CD4-positive, alpha-beta memory T cell (primary cell): ENCODE results near the gene GAB2. TPM values are rescaled to one million over a fixed set of nuclear protein-coding genes. Genes with fewer than 3 reads are reported as not detected.
A peak's percentile ranks its signal among the peaks of the same experiment; 100 is the strongest.

ENCODE experiments used
- CTCF ChIA-PET: fragments of 350-600 bp; sonication (Branson Sonifier 250); formaldehyde crosslinking; loops from one replicate; lab custom pipeline; 2021; ENCODE audit warnings: inconsistent platforms; ENCODE audit not compliant: partially characterized antibody; lab: Charles Lee
- POLR2A ChIA-PET: fragments of 350-600 bp; sonication (Branson Sonifier 250); formaldehyde crosslinking; loops from one replicate; lab custom pipeline; 2021; ENCODE audit not compliant: partially characterized antibody; lab: Charles Lee
- DNase-seq, 5 donors: peaks; one replicate each; pipeline versions ENCODE4 v3.0.0 to v3.0.0-alpha.2; 2020 to 2022; ENCODE audit warnings: mixed read lengths in 1 of 5
- H3K27ac ChIP-seq: one replicate; pipeline ENCODE4 v1.7.0; 2013; ENCODE audit warnings: low read depth, low read length
- H3K27me3 ChIP-seq: 2 replicates; pipeline ENCODE4 v1.7.0; 2013; ENCODE audit warnings: mild to moderate bottlenecking, low read length, moderate library complexity; ENCODE audit not compliant: insufficient read depth
- H3K36me3 ChIP-seq: 2 replicates; pipeline ENCODE4 v1.7.0; 2013; ENCODE audit warnings: mild to moderate bottlenecking, low read length, moderate library complexity; ENCODE audit not compliant: insufficient read depth
- H3K4me1 ChIP-seq: 2 replicates; pipeline ENCODE4 v1.7.0; 2013; ENCODE audit warnings: mild to moderate bottlenecking, low read length, moderate library complexity; ENCODE audit not compliant: insufficient read depth
- H3K4me3 ChIP-seq, 2 donors: one replicate each; pipeline ENCODE4 v1.7.0; 2013; ENCODE audit warnings: low read length in 2 of 2, mild to moderate bottlenecking in 1 of 2
- H3K9me3 ChIP-seq, 2 donors: one replicate each; pipeline ENCODE4 v1.7.0; 2013; ENCODE audit warnings: low read length in 2 of 2, control low read depth in 1 of 2; ENCODE audit not compliant: control insufficient read depth in 1 of 2
- H3K27ac Mint-ChIP-seq, 7 donors: one replicate each; pipeline ENCODE4 v1.8.0; 2020 to 2021; ENCODE audit warnings: mixed read lengths in 7 of 7, mild to moderate bottlenecking in 6 of 7, inconsistent platforms in 3 of 7, moderate library complexity in 3 of 7
- H3K27me3 Mint-ChIP-seq, 2 donors: one replicate each; pipeline ENCODE4 v1.8.0; 2020 to 2021; ENCODE audit warnings: mixed read lengths in 2 of 2
- H3K36me3 Mint-ChIP-seq, 2 donors: one replicate each; pipeline ENCODE4 v1.8.0; 2020 to 2021; ENCODE audit warnings: mixed read lengths in 2 of 2, inconsistent platforms in 1 of 2, mild to moderate bottlenecking in 1 of 2
- H3K4me1 Mint-ChIP-seq, 4 donors: one replicate each; pipeline ENCODE4 v1.8.0; 2020 to 2021; ENCODE audit warnings: mixed read lengths in 4 of 4, mild to moderate bottlenecking in 1 of 4
- H3K4me3 Mint-ChIP-seq, 8 donors: one replicate each; pipeline ENCODE4 v1.8.0; 2020 to 2021; ENCODE audit warnings: mixed read lengths in 8 of 8, mild to moderate bottlenecking in 7 of 8, moderate library complexity in 6 of 8, inconsistent platforms in 3 of 8
- H3K9me3 Mint-ChIP-seq, 8 donors: one replicate each; pipeline ENCODE4 v1.8.0; 2020 to 2021; ENCODE audit warnings: mixed read lengths in 8 of 8, mild to moderate bottlenecking in 5 of 8, inconsistent platforms in 3 of 8, moderate library complexity in 1 of 8
- intact Hi-C: fragments of 100-400 bp; cut with micrococcal nuclease; formaldehyde crosslinking; loops from one replicate; pipeline ENCODE4 v1.15.1; 2023
- polyA plus RNA-seq, 2 donors: library from polyadenylated mRNA; unstranded; fragments of 300-500 nt; fragmentation: Illumina TruSeq; gene quantifications; one replicate each; pipeline ENCODE4 v1.2.3, GENCODE V29; 2021
- total RNA-seq, 2 experiments: library from RNA; stranded (reverse); gene quantifications; one replicate each; pipeline ENCODE4 v1.2.3, GENCODE V29; 2021

GAB2 gene
- total and polyA plus RNA-seq, 4 experiments from 2014 or later = 0.05 to 6.7 (median 3.1) TPM

GRCh38 chr11:78420796-78421209, 3.2 kb upstream of the GAB2 start:
- H3K27me3 Mint-ChIP-seq = peaks cover 5 to 7% of the 10 kb centered on the region in 2 donors
- DNase-seq = peak in 1 of 5 donors; percentile 50
- H3K4me3 Mint-ChIP-seq = no peak overlapping the region
- Histone ChIP-seq H3K4me1 (peaks cover 23% of the 10 kb centered on the region), H3K36me3 (no peaks in the 10 kb centered on the region), H3K4me3 (no peak overlapping the region), H3K27me3 (no peaks in the 10 kb centered on the region), H3K27ac (no peak overlapping the region), H3K9me3 (no peaks in the 10 kb centered on the region)
- peaks cover 0 to 4% of the 10 kb centered on the region in 2 donors for H3K36me3 Mint-ChIP-seq
- ChIA-PET CTCF (interaction anchor here (0.6 to 8.8 kb wide), 6 partner anchors 9 to 192 kb away, joined by 3 to 121 read pairs (median 6); no protein-coding TSS in a partner anchor), POLR2A (no interaction called here)
- H3K4me1 Mint-ChIP-seq = peaks cover 18 to 34% (median 23%) of the 10 kb centered on the region in 4 donors
- no peaks in the 10 kb centered on the region for H3K9me3 Mint-ChIP-seq
- intact Hi-C loops = no loop called here
- H3K27ac Mint-ChIP-seq = no peak overlapping the region

GRCh38 chr11:78420255-78420764, 2.7 kb upstream of the GAB2 start:
- no peak overlapping the region for H3K4me3 ChIP-seq
- Mint-ChIP-seq H3K9me3 (no peaks in the 10 kb centered on the region), H3K36me3 (peaks cover 0 to 4% of the 10 kb centered on the region in 2 donors), H3K4me3 (peak overlapping the region in 4 of 8 donors; percentile 26 to 61 (median 39)), H3K27me3 (peaks cover 5 to 7% of the 10 kb centered on the region in 2 donors), H3K27ac (peak overlapping the region in 1 of 7 donors; percentile 45), H3K4me1 (peaks cover 18 to 34% (median 23%) of the 10 kb centered on the region in 4 donors)
- CTCF ChIA-PET = interaction anchor here (1.0 to 8.8 kb wide), 8 partner anchors 9 to 281 kb away, joined by 3 to 121 read pairs (median 6); partner anchors contain the start of gene ALG8
- no peaks in the 10 kb centered on the region for H3K9me3 ChIP-seq
- H3K27ac ChIP-seq = no peak overlapping the region
- POLR2A ChIA-PET = no interaction called here
- no peaks in the 10 kb centered on the region for H3K36me3 ChIP-seq
- H3K27me3 ChIP-seq = no peaks in the 10 kb centered on the region
- peak; percentile 19 to 47 (median 31) for DNase-seq
- intact Hi-C loops = no loop called here
- peaks cover 23% of the 10 kb centered on the region for H3K4me1 ChIP-seq

GRCh38 chr11:78419327-78419726, 1.7 kb upstream of the GAB2 start:
- Histone ChIP-seq H3K4me1 (peaks cover 23% of the 10 kb centered on the region), H3K27ac (no peak overlapping the region), H3K9me3 (no peaks in the 10 kb centered on the region), H3K4me3 (no peak overlapping the region), H3K27me3 (no peaks in the 10 kb centered on the region), H3K36me3 (no peaks in the 10 kb centered on the region)
- Mint-ChIP-seq H3K36me3 (peaks cover 0 to 4% of the 10 kb centered on the region in 2 donors), H3K27me3 (peaks cover 5 to 7% of the 10 kb centered on the region in 2 donors), H3K27ac (peak overlapping the region in 2 of 7 donors; percentile 66 to 86), H3K4me3 (peak overlapping the region in 7 of 8 donors; percentile 83 to 91 (median 85)), H3K9me3 (no peaks in the 10 kb centered on the region), H3K4me1 (peaks cover 15 to 34% (median 22%) of the 10 kb centered on the region in 4 donors)
- intact Hi-C loops = no loop called here
- DNase-seq = no peak
- ChIA-PET CTCF (interaction anchor here (0.7 to 8.8 kb wide), 12 partner anchors 10 to 280 kb away, joined by 3 to 121 read pairs (median 6); partner anchors contain the start of genes ALG8 and NARS2), POLR2A (interaction anchor here (0.7 to 3.9 kb wide), 3 partner anchors 146 to 650 kb away, joined by 3 to 28 read pairs (median 27); partner anchors contain the start of gene NARS2)

GRCh38 chr11:78418584-78419211, 1.1 kb upstream of the GAB2 start:
- Mint-ChIP-seq H3K36me3 (peaks cover 0 to 4% of the 10 kb centered on the region in 2 donors), H3K9me3 (no peaks in the 10 kb centered on the region), H3K4me1 (peaks cover 15 to 34% (median 22%) of the 10 kb centered on the region in 4 donors), H3K4me3 (peak overlapping the region; percentile 83 to 91 (median 85)), H3K27ac (peak overlapping the region; percentile 47 to 87 (median 70)), H3K27me3 (peaks cover 5 to 7% of the 10 kb centered on the region in 2 donors)
- ChIA-PET CTCF (interaction anchor here (0.6 to 8.8 kb wide), 14 partner anchors 11 to 279 kb away, joined by 3 to 121 read pairs (median 5); partner anchors contain the start of genes ALG8 and NARS2), POLR2A (interaction anchor here (0.7 to 3.9 kb wide), 9 partner anchors 10 to 829 kb away, joined by 3 to 28 read pairs (median 9); partner anchors contain the start of genes ALG8, AQP11 and NARS2)
- H3K4me3 ChIP-seq = peak overlapping the region; percentile 47 to 59
- no peaks in the 10 kb centered on the region for H3K36me3 ChIP-seq
- H3K4me1 ChIP-seq = peaks cover 23% of the 10 kb centered on the region
- intact Hi-C loops = no loop called here
- H3K9me3 ChIP-seq = no peaks in the 10 kb centered on the region
- no peak for DNase-seq
- H3K27me3 ChIP-seq = no peaks in the 10 kb centered on the region
- no peak overlapping the region for H3K27ac ChIP-seq

- Histone ChIP-seq H3K9me3 (no peaks in the 10 kb centered on the region), H3K27ac (peak overlapping the region; percentile 53), H3K27me3 (no peaks in the 10 kb centered on the region), H3K4me1 (peaks cover 23% of the 10 kb centered on the region), H3K36me3 (no peaks in the 10 kb centered on the region), H3K4me3 (peak overlapping the region; percentile 47 to 59)
- Mint-ChIP-seq H3K4me3 (peak overlapping the region; percentile 83 to 91 (median 85)), H3K4me1 (peaks cover 15 to 34% (median 22%) of the 10 kb centered on the region in 4 donors), H3K9me3 (no peaks in the 10 kb centered on the region), H3K27ac (peak overlapping the region in 6 of 7 donors; percentile 15 to 87 (median 73)), H3K36me3 (peaks cover 0 to 4% of the 10 kb centered on the region in 2 donors), H3K27me3 (peaks cover 5 to 7% of the 10 kb centered on the region in 2 donors)
- DNase-seq = peak; percentile 77 to 81 (median 78)
- POLR2A ChIA-PET = interaction anchor here (0.5 to 3.9 kb wide), 15 partner anchors 10 to 828 kb away, joined by 3 to 28 read pairs (median 5); partner anchors contain the start of genes ALG8, AQP11, INTS4 and NARS2
- intact Hi-C loops = loop anchor here (1.0 to 2.0 kb wide), 4 partner anchors 146 to 423 kb away; partner anchors contain the start of genes ALG8, INTS4, KCTD21 and USP35
- CTCF ChIA-PET = interaction anchor here (0.6 to 8.8 kb wide), 12 partner anchors 12 to 268 kb away, joined by 3 to 121 read pairs (median 6); partner anchors contain the start of gene NARS2
Measured at GRCh38 chr11:78417888-78418583, 416 bp upstream of the GAB2 start.

- peak; percentile 62 to 85 (median 68) for DNase-seq
- Histone ChIP-seq H3K9me3 (no peaks in the 10 kb centered on the region), H3K4me1 (peaks cover 23% of the 10 kb centered on the region), H3K36me3 (no peaks in the 10 kb centered on the region), H3K27ac (peak overlapping the region; percentile 29), H3K4me3 (peak overlapping the region; percentile 34 to 50), H3K27me3 (no peaks in the 10 kb centered on the region)
- Mint-ChIP-seq H3K4me3 (peak overlapping the region; percentile 85 to 93 (median 90)), H3K4me1 (peaks cover 15 to 34% (median 22%) of the 10 kb centered on the region in 4 donors), H3K9me3 (no peaks in the 10 kb centered on the region), H3K27ac (peak overlapping the region; percentile 82 to 92 (median 89)), H3K27me3 (peaks cover 5% of the 10 kb centered on the region in 2 donors), H3K36me3 (peaks cover 0 to 4% of the 10 kb centered on the region in 2 donors)
- intact Hi-C loops = loop anchor here (1.0 to 2.0 kb wide), 4 partner anchors 148 to 422 kb away; partner anchors contain the start of genes ALG8, INTS4, KCTD21 and USP35
- POLR2A ChIA-PET = interaction anchor here (1.1 to 3.9 kb wide), 7 partner anchors 49 to 597 kb away, joined by 4 to 28 read pairs (median 12); partner anchors contain the start of genes ALG8, INTS4, KCTD21 and NARS2
- CTCF ChIA-PET = interaction anchor here (0.6 to 8.8 kb wide), 15 partner anchors 11 to 371 kb away, joined by 3 to 121 read pairs (median 4); partner anchors contain the start of genes ALG8 and NARS2
Measured at GRCh38 chr11:78416285-78417174, 1.1 kb downstream of the GAB2 start.
